Measurements from ENCODE around the gene MX2. TPM values are rescaled to one million over a fixed set of nuclear protein-coding genes. Genes with fewer than 3 reads are reported as not detected.
"Not testable (repeated sequence)": the region's sequence is repeated elsewhere in the genome, so short reads cannot be mapped to it uniquely, and the experiment has no call there.

MX2 gene, protein sequence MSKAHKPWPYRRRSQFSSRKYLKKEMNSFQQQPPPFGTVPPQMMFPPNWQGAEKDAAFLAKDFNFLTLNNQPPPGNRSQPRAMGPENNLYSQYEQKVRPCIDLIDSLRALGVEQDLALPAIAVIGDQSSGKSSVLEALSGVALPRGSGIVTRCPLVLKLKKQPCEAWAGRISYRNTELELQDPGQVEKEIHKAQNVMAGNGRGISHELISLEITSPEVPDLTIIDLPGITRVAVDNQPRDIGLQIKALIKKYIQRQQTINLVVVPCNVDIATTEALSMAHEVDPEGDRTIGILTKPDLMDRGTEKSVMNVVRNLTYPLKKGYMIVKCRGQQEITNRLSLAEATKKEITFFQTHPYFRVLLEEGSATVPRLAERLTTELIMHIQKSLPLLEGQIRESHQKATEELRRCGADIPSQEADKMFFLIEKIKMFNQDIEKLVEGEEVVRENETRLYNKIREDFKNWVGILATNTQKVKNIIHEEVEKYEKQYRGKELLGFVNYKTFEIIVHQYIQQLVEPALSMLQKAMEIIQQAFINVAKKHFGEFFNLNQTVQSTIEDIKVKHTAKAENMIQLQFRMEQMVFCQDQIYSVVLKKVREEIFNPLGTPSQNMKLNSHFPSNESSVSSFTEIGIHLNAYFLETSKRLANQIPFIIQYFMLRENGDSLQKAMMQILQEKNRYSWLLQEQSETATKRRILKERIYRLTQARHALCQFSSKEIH
- 5.3 and 6.1 TPM in 2 replicates for total RNA-seq

DNA sequence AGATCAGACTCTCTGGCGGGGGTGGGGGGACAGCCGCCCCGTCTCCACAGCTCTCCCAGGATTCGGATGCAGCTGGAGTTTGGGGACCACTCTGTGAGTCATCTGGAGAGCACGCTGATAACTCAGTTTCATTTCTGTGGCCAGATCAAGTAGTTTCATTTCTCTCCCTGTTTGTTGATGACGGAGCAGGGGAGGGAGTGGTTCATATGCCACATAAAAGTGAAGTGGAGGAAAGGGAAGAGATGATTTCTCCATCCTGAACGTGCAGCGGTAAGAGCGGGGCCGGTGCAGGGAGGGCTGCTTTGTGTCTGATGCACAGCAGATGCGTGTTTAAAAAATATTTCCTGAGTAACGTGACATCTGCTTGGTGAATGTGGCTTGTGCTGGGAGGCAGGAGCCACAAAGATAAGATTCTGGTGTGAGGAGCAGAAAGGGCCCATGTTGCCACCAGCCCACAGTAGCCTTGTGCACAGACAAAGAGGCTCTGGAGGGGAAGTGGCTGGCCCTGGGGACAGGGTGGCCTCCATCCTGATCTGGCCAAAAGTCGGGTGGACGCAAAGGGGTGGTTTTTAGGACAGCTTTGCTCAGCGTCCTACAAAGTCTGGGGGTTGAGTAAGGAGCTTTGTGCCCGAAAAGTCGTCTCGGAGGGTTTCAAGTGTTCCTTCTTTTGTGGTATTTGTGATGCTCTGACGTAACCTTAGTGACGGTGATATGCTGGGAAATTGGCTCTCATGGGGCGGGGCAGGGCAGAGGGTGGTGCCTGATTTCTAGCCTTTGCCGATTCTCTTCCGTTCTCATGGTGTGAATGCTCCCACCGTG, at the start of gene MX2:
Gene MX2 (plus strand): TSS at position 242 of the 819 bp plus-strand sequence. CDS start 14,880 bp downstream, outside the sequence.
- peak within 1 kb of the TSS; percentile 80 for H3K4me3 Mint-ChIP-seq (ENCODE audit: low read depth)
- peak; percentile 81 for DNase-seq (ENCODE audit: low spot score)
- peaks cover 5% of the 10 kb centered on the region for H3K27me3 Mint-ChIP-seq (ENCODE audit: low read depth)
- H3K36me3 Mint-ChIP-seq (ENCODE audit: low read depth) = no peaks in the 10 kb centered on the region
- H3K27ac Mint-ChIP-seq = peak within 1 kb of the TSS; percentile 89
- no peaks in the 10 kb centered on the region for H3K9me3 Mint-ChIP-seq
- peaks cover 36% of the 10 kb centered on the region for H3K4me1 Mint-ChIP-seq (ENCODE audit: low read depth)
- intact Hi-C loops (cut with micrococcal nuclease) = loop anchor here (2.0 to 5.0 kb wide), 2 partner anchors 65 to 640 kb away; partner anchors contain the start of gene MX1

DNA sequence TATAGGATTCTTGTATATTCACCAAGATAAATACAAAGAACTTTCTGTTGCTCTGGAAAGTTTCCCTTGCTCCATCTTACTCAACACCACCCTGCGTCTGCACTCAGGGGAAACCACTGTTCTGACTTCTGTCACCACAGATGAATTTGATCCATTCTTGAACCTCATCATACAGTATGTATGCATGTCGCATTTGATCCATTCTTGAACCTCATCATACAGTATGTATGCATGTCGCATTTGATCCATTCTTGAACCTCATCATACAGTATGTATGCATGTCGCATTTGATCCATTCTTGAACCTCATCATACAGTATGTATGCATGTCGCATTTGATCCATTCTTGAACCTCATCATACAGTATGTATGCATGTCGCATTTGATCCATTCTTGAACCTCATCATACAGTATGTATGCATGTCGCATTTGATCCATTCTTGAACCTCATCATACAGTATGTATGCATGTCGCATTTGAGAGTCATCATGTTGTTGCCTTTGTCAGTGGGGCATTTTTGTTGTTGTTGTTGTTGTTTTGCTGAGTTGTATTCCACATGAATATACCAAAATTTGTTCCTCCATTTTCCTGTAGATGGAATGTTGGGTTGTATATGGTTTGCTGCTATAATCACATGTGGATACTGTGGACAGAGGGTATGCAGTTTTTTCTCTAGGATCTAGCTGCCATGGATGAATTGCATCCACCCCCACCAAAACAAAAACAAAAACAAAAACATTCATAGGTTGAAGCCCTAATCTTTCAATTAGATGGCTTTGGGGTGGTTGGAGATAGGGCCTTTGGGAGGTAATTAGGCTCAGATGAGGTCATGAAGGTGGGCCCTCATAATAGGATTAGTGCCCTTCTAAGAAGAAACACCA, 48.3 kb upstream of the MX2 start:
- peaks cover 49% of the 10 kb centered on the region for H3K27me3 Mint-ChIP-seq (ENCODE audit: low read depth)
- H3K4me3 Mint-ChIP-seq (ENCODE audit: low read depth); DNase-seq (ENCODE audit: low spot score); H3K4me1 Mint-ChIP-seq (ENCODE audit: low read depth); intact Hi-C loops (cut with micrococcal nuclease); H3K27ac Mint-ChIP-seq; H3K9me3 Mint-ChIP-seq; H3K36me3 Mint-ChIP-seq (ENCODE audit: low read depth): not testable (repeated sequence)

DNA sequence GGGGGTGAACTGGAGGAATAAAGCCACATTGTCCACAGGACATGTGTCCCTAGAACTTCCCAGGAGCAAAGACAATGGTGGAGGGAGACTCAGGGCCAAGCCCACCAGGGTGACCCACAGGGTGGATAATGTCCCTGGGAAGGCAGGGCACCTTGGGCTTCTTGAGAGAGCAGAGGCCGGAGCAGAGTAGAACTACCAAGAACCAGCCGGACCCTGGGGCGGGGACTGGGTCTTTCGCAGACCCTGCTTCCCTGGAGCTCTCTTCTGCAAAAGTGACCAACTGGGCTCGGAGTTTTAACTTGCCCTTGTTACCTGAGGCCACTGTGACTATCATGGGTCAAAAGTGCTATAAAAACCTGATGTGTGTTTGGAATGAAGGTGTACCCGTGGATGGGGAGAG, 46.1 kb upstream of the MX2 start:
- Mint-ChIP-seq H3K27ac (no peak overlapping the region), H3K27me3 (ENCODE audit: low read depth) (peaks cover 50% of the 10 kb centered on the region), H3K36me3 (ENCODE audit: low read depth) (no peaks in the 10 kb centered on the region), H3K4me1 (ENCODE audit: low read depth) (no peaks in the 10 kb centered on the region), H3K9me3 (no peaks in the 10 kb centered on the region), H3K4me3 (ENCODE audit: low read depth) (no peak overlapping the region)
- no peak for DNase-seq (ENCODE audit: low spot score)
- intact Hi-C loops (cut with micrococcal nuclease) = no loop called here

DNA sequence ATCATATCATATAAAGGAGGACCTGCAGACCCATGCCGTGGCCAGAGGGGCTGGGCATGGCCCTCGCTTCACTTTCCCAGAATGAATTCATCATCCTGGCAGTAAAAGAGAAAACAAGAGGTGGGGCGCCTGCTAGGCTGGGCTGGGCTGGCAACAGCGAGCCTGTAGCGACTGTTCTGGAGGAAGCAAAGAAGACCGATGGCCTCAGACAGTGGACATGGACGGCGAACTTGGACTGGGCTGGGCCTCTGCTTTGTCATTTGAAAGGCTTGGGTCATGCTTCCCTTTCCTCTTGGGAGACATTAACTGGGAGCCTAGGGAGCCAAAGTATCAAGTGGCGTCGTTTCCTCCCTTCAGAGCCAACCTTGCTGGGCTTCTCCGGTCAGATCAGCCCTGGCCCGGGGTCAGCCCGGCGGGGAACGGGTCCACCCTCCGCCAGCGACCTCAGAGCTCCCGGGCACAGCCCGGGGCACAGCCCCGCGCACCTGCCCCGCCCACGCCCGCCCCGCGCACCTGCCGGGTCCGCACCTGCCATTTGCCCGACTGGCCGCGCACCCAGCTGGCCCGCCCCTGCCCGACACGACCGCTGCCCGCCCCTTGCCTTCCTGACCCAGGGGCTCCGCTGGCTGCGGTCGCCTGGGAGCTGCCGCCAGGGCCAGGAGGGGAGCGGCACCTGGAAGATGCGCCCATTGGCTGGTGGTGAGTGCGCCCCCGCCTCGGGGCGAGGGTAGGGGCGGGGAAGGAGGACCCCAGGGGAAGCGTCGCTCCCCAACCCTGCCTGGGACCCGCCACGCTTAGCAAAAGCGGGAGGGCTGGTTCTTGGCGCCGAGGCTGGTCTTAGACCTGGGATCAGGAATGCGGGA, 45.4 kb upstream of the MX2 start, which contains the start of gene FAM3B:
Gene FAM3B (plus strand): TSS at position 602 of the 863 bp plus-strand sequence. CDS start 79 bp downstream, at position 681.
- Mint-ChIP-seq H3K36me3 (ENCODE audit: low read depth) (no peaks in the 10 kb centered on the region), H3K27me3 (ENCODE audit: low read depth) (peaks cover 51% of the 10 kb centered on the region), H3K27ac (no peak within 1 kb of the TSS), H3K4me1 (ENCODE audit: low read depth) (no peaks in the 10 kb centered on the region), H3K9me3 (no peaks in the 10 kb centered on the region), H3K4me3 (ENCODE audit: low read depth) (no peak within 1 kb of the TSS)
- DNase-seq (ENCODE audit: low spot score) = no peak
- intact Hi-C loops (cut with micrococcal nuclease) = no loop called here

DNA sequence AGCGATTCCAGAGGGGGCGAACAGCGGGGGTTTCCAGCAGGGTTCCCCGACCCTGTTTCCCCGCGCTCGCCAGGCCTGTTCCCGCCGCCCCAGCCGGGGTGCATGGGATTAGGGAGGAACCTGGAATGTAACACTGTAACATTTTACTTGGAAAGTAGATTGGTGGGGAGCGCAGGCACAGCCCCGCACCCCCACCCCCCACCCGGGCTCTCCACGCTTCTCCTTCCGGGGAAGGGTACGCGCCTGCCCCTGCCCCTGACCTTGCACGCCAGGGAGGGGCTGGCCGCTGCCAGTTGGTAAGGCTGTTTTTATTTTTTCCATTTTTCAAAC, 44.8 kb upstream of the MX2 start:
- Mint-ChIP-seq H3K9me3 (no peaks in the 10 kb centered on the region), H3K4me3 (ENCODE audit: low read depth) (no peak overlapping the region), H3K27me3 (ENCODE audit: low read depth) (peaks cover 49% of the 10 kb centered on the region)

DNA sequence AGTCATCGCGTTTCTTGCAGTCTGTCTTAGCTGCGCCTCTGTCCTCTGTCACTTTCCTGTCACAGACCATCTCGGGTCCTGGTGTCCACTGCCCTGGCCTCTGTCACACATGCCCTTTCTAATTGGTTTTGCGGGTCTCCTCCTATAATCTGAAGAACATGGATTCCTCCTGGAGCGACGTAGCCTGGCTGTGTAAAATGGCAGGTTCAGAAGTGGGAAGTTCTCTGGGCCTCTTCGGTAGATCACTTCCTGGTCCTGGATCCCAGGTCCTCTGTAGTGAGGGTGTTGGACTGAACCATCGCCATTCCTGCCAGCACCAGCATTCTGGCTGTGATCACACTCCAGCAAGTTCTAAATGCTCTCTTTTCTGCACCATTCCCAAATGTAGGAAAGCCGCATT, 44.4 kb upstream of the MX2 start:
- no peak for DNase-seq (ENCODE audit: low spot score)
- Mint-ChIP-seq H3K4me3 (ENCODE audit: low read depth) (no peak overlapping the region), H3K4me1 (ENCODE audit: low read depth) (no peaks in the 10 kb centered on the region), H3K9me3 (no peaks in the 10 kb centered on the region), H3K36me3 (ENCODE audit: low read depth) (no peaks in the 10 kb centered on the region), H3K27me3 (ENCODE audit: low read depth) (peaks cover 48% of the 10 kb centered on the region), H3K27ac (no peak overlapping the region)
- intact Hi-C loops (cut with micrococcal nuclease) = no loop called here

More for the DNA sequence above, 44.8 kb upstream of the MX2 start:
- Mint-ChIP-seq H3K36me3 (ENCODE audit: low read depth) (no peaks in the 10 kb centered on the region), H3K4me1 (ENCODE audit: low read depth) (no peaks in the 10 kb centered on the region), H3K27ac (no peak overlapping the region)
- DNase-seq (ENCODE audit: low spot score) = no peak
- intact Hi-C loops (cut with micrococcal nuclease) = no loop called here

DNA sequence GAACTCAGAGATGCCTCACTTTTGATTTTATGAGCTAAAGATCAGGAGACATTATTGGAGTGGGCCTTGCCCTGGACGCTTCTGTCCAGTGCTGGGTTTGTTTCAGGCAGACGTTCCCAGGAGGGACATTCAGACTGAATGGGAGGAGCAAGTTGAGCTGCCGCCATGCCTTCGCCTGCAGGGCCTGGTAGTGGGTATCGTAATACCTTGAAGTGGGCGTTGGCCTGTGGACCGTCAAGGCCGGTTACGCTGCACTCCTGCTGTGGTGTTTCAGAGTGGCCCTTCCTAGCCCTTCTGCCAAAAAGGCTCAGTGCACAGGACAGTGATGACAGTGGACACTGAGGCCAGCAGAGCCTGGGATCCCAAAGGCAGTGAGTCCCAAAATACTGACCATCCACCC, 43.6 kb upstream of the MX2 start:
- intact Hi-C loops (cut with micrococcal nuclease) = no loop called here
- DNase-seq (ENCODE audit: low spot score) = no peak
- H3K36me3 Mint-ChIP-seq (ENCODE audit: low read depth) = no peaks in the 10 kb centered on the region
- no peak overlapping the region for H3K27ac Mint-ChIP-seq
- no peak overlapping the region for H3K4me3 Mint-ChIP-seq (ENCODE audit: low read depth)
- peaks cover 47% of the 10 kb centered on the region for H3K27me3 Mint-ChIP-seq (ENCODE audit: low read depth)
- no peaks in the 10 kb centered on the region for H3K4me1 Mint-ChIP-seq (ENCODE audit: low read depth)
- no peaks in the 10 kb centered on the region for H3K9me3 Mint-ChIP-seq

DNA sequence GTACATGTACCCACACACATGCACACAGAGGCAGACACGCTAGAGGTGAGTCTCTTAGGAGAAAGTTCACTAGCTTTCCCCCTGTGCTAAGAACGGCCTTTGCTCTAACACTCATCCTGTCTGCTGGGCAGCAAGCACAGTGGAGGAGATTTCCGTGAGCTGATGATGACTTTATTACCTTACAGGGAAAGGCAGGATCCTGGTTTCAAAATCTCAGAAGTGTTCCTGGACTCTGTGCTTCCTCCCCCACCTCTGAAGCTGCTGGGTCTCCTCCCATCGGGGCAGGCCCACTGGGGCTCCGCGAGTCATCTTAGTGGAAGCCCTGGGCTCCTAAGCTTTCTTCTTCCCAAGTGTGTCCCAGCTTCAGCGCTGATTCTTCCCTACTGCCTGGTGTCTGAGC, 42.6 kb upstream of the MX2 start:
- no peak for DNase-seq (ENCODE audit: low spot score)
- no peaks in the 10 kb centered on the region for H3K9me3 Mint-ChIP-seq
- H3K4me3 Mint-ChIP-seq (ENCODE audit: low read depth) = no peak overlapping the region
- no peaks in the 10 kb centered on the region for H3K36me3 Mint-ChIP-seq (ENCODE audit: low read depth)
- peaks cover 47% of the 10 kb centered on the region for H3K27me3 Mint-ChIP-seq (ENCODE audit: low read depth)
- intact Hi-C loops (cut with micrococcal nuclease) = no loop called here
- H3K4me1 Mint-ChIP-seq (ENCODE audit: low read depth) = no peaks in the 10 kb centered on the region
- no peak overlapping the region for H3K27ac Mint-ChIP-seq

DNA sequence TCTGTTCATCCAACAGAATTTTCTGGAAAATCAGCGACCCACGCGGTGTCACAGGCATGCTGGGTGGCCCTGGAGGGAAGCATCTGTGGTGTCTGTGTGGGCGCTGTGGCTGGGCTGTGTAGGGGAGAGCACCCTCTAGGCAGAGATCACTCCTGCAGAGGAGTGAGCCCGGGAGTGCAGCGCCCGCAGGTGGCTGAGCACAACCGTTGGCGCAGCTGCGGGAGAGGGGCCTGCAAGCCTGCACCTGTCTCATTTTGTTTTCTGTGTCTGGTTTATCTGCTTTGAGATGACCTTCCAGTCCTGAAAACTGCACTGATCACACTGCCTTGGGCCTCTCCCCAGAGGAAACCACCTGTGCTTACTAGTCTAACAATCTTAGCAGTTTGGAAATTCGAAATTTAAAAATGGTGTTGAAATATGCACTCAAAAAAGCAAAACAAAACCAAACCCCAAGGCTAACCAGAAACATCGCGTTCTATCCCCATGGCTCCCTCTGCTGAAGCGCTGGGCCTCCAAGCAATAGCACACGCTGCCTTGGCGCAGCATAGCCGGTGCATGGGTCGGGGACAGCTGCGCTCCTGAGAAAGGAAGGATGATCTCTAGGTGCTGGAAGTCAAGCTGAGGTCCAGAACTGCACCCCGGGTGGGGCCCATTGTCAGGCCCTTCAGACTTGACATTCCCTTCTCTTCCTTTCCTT, 40.5 kb upstream of the MX2 start:
- no peak for DNase-seq (ENCODE audit: low spot score)
- Mint-ChIP-seq H3K4me1 (ENCODE audit: low read depth) (no peaks in the 10 kb centered on the region), H3K27ac (no peak overlapping the region), H3K36me3 (ENCODE audit: low read depth) (no peaks in the 10 kb centered on the region), H3K27me3 (ENCODE audit: low read depth) (peaks cover 26% of the 10 kb centered on the region), H3K9me3 (no peaks in the 10 kb centered on the region), H3K4me3 (ENCODE audit: low read depth) (no peak overlapping the region)
- intact Hi-C loops (cut with micrococcal nuclease) = no loop called here

DNA sequence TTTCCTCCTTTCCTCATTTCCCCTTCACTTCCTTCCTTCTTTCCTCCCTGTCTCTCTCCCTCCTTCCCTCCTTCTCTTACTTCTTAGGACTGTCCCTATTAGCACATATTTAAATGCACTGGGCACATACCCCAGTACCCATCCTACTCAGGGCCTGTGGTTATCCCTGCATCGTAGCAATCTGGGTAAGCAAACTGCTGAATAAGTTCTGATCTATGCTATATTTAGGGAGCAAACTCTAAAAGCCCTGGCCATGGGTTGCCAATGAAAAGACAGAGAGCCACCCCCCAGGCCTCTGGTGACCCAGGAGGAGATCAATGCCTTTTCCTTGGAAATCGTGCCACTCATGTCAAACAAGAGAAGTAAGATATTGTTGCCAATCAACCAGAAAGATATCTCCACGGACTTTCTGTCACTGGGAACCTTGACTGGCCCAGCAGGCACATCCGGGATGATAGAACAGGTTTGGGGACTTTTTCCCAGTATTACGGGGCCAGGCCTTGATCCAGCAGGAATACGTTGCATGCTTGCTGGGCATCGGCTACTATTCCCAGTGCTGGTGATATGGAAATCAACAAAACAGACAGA, 39.8 kb upstream of the MX2 start:
- H3K4me1 Mint-ChIP-seq (ENCODE audit: low read depth) = no peaks in the 10 kb centered on the region
- H3K27ac Mint-ChIP-seq = no peak overlapping the region
- DNase-seq (ENCODE audit: low spot score) = no peak
- H3K27me3 Mint-ChIP-seq (ENCODE audit: low read depth) = peaks cover 26% of the 10 kb centered on the region
- intact Hi-C loops (cut with micrococcal nuclease) = no loop called here
- no peaks in the 10 kb centered on the region for H3K9me3 Mint-ChIP-seq
- no peaks in the 10 kb centered on the region for H3K36me3 Mint-ChIP-seq (ENCODE audit: low read depth)
- H3K4me3 Mint-ChIP-seq (ENCODE audit: low read depth) = no peak overlapping the region

Data from activated T-helper 2 cell treated with anti-CD3 and anti-CD28 coated beads, Interferon-gamma antibody, Interleukin-2, Interleukin-4, amounts not matched to agents 10 μg/mL and 5 μg/mL and 100 μg/mL, durations not matched to agents 14 hours and 24 hours and 36 hours (primary cell).